Measurements from ENCODE around the gene PRKN. TPM values are rescaled to one million over a fixed set of nuclear protein-coding genes. Genes with fewer than 3 reads are reported as not detected.

Gene PRKN
- total RNA-seq, 2 experiments from 2014 or later, result 0.82 to 1.00 TPM

GRCh38 chr6:162360901-162361567 is 366.5 kb downstream of the PRKN start:
- Mint-ChIP-seq H3K27ac (no peak overlapping the region), H3K4me1 (ENCODE audit: low read depth) (no peaks in the 10 kb centered on the region), H3K36me3 (no peaks in the 10 kb centered on the region), H3K9me3 (no peaks in the 10 kb centered on the region), H3K4me3 (no peak overlapping the region), H3K27me3 (no peaks in the 10 kb centered on the region)
- POLR2A ChIA-PET, result no interaction called here
- intact Hi-C loops (cut with micrococcal nuclease), result no loop called here
- CTCF ChIA-PET, result no interaction called here
- DNase-seq, result no peak

GRCh38 chr6:162358625-162359024 is 368.9 kb downstream of the PRKN start:
- Mint-ChIP-seq H3K27me3 (no peaks in the 10 kb centered on the region), H3K4me3 (no peak overlapping the region), H3K9me3 (no peaks in the 10 kb centered on the region), H3K36me3 (no peaks in the 10 kb centered on the region), H3K4me1 (ENCODE audit: low read depth) (no peaks in the 10 kb centered on the region), H3K27ac (no peak overlapping the region)
- POLR2A ChIA-PET, result no interaction called here
- intact Hi-C loops (cut with micrococcal nuclease), result no loop called here
- CTCF ChIA-PET, result no interaction called here
- no peak for DNase-seq

GRCh38 chr6:162345051-162345511 is 382.5 kb downstream of the PRKN start:
- POLR2A ChIA-PET, result no interaction called here
- Mint-ChIP-seq H3K4me3 (no peak overlapping the region), H3K27me3 (no peaks in the 10 kb centered on the region), H3K4me1 (ENCODE audit: low read depth) (no peaks in the 10 kb centered on the region), H3K27ac (no peak overlapping the region), H3K36me3 (no peaks in the 10 kb centered on the region), H3K9me3 (peaks cover 8% of the 10 kb centered on the region)
- intact Hi-C loops (cut with micrococcal nuclease), result no loop called here
- no peak for DNase-seq
- CTCF ChIA-PET, result no interaction called here

- ChIA-PET POLR2A (no interaction called here), CTCF (no interaction called here)
- Mint-ChIP-seq H3K27me3 (no peaks in the 10 kb centered on the region), H3K4me1 (ENCODE audit: low read depth) (no peaks in the 10 kb centered on the region), H3K27ac (no peak overlapping the region), H3K4me3 (no peak overlapping the region), H3K36me3 (no peaks in the 10 kb centered on the region), H3K9me3 (peaks cover 8% of the 10 kb centered on the region)
- intact Hi-C loops (cut with micrococcal nuclease), result no loop called here
- no peak for DNase-seq
Measured at GRCh38 chr6:162344646-162345010, 382.9 kb downstream of the PRKN start.

GRCh38 chr6:162343936-162344645 is 383.5 kb downstream of the PRKN start:
- no peak overlapping the region for H3K4me3 Mint-ChIP-seq
- CTCF ChIA-PET, result no interaction called here

GRCh38 chr6:162343198-162343935 is 384.2 kb downstream of the PRKN start:
- H3K9me3 Mint-ChIP-seq, result peaks cover 8% of the 10 kb centered on the region
- DNase-seq, result no peak
- H3K4me3 Mint-ChIP-seq, result no peak overlapping the region
- H3K27ac Mint-ChIP-seq, result no peak overlapping the region
- intact Hi-C loops (cut with micrococcal nuclease), result no loop called here
- POLR2A ChIA-PET, result no interaction called here
- no peaks in the 10 kb centered on the region for H3K36me3 Mint-ChIP-seq
- H3K27me3 Mint-ChIP-seq, result no peaks in the 10 kb centered on the region
- CTCF ChIA-PET, result no interaction called here
- no peaks in the 10 kb centered on the region for H3K4me1 Mint-ChIP-seq (ENCODE audit: low read depth)

More at GRCh38 chr6:162343936-162344645, 383.5 kb downstream of the PRKN start:
- Mint-ChIP-seq H3K9me3 (peaks cover 8% of the 10 kb centered on the region), H3K27ac (no peak overlapping the region), H3K36me3 (no peaks in the 10 kb centered on the region), H3K27me3 (no peaks in the 10 kb centered on the region), H3K4me1 (ENCODE audit: low read depth) (no peaks in the 10 kb centered on the region)
- POLR2A ChIA-PET, result no interaction called here
- no peak for DNase-seq
- intact Hi-C loops (cut with micrococcal nuclease), result no loop called here

GRCh38 chr6:162337412-162337811 is 390.2 kb downstream of the PRKN start:
- no peaks in the 10 kb centered on the region for H3K36me3 Mint-ChIP-seq
- no peak overlapping the region for H3K4me3 Mint-ChIP-seq
- intact Hi-C loops (cut with micrococcal nuclease), result no loop called here
- CTCF ChIA-PET, result interaction anchor here (0.6 kb wide), 1 partner anchor 65 kb away, joined by 3 read pairs; no protein-coding TSS in a partner anchor
- no peak overlapping the region for H3K27ac Mint-ChIP-seq
- H3K4me1 Mint-ChIP-seq (ENCODE audit: low read depth), result no peaks in the 10 kb centered on the region
- peaks cover 8% of the 10 kb centered on the region for H3K9me3 Mint-ChIP-seq
- no peak for DNase-seq
- POLR2A ChIA-PET, result no interaction called here
- no peaks in the 10 kb centered on the region for H3K27me3 Mint-ChIP-seq

- H3K9me3 Mint-ChIP-seq, result peaks cover under 1% of the 10 kb centered on the region
- ChIA-PET POLR2A (no interaction called here), CTCF (no interaction called here)
- H3K4me3 Mint-ChIP-seq, result no peak overlapping the region
- H3K27ac Mint-ChIP-seq, result no peak overlapping the region
- H3K36me3 Mint-ChIP-seq, result no peaks in the 10 kb centered on the region
- H3K4me1 Mint-ChIP-seq (ENCODE audit: low read depth), result no peaks in the 10 kb centered on the region
- intact Hi-C loops (cut with micrococcal nuclease), result no loop called here
- H3K27me3 Mint-ChIP-seq, result no peaks in the 10 kb centered on the region
- no peak for DNase-seq
Measured at GRCh38 chr6:162336359-162336758, 391.2 kb downstream of the PRKN start.

GRCh38 chr6:162332365-162332764 is 395.2 kb downstream of the PRKN start:
- POLR2A ChIA-PET, result no interaction called here

GRCh38 chr6:162331911-162332310 is 395.7 kb downstream of the PRKN start:
- Mint-ChIP-seq H3K4me1 (ENCODE audit: low read depth) (no peaks in the 10 kb centered on the region), H3K27ac (no peak overlapping the region), H3K36me3 (no peaks in the 10 kb centered on the region), H3K27me3 (no peaks in the 10 kb centered on the region), H3K4me3 (no peak overlapping the region), H3K9me3 (peaks cover 8% of the 10 kb centered on the region)
- CTCF ChIA-PET, result no interaction called here
- intact Hi-C loops (cut with micrococcal nuclease), result no loop called here
- POLR2A ChIA-PET, result no interaction called here
- DNase-seq, result no peak

More at GRCh38 chr6:162332365-162332764, 395.2 kb downstream of the PRKN start:
- Mint-ChIP-seq H3K9me3 (peaks cover 8% of the 10 kb centered on the region), H3K27me3 (no peaks in the 10 kb centered on the region), H3K27ac (no peak overlapping the region), H3K4me1 (ENCODE audit: low read depth) (no peaks in the 10 kb centered on the region), H3K4me3 (no peak overlapping the region), H3K36me3 (no peaks in the 10 kb centered on the region)
- CTCF ChIA-PET, result no interaction called here
- intact Hi-C loops (cut with micrococcal nuclease), result no loop called here
- DNase-seq, result no peak

GRCh38 chr6:162325826-162326225 is 401.7 kb downstream of the PRKN start:
- intact Hi-C loops (cut with micrococcal nuclease), result no loop called here
- H3K36me3 Mint-ChIP-seq, result no peaks in the 10 kb centered on the region
- ChIA-PET POLR2A (no interaction called here), CTCF (no interaction called here)
- H3K27me3 Mint-ChIP-seq, result no peaks in the 10 kb centered on the region
- no peaks in the 10 kb centered on the region for H3K4me1 Mint-ChIP-seq (ENCODE audit: low read depth)
- peaks cover 22% of the 10 kb centered on the region for H3K9me3 Mint-ChIP-seq
- no peak for DNase-seq
- H3K27ac Mint-ChIP-seq, result no peak overlapping the region
- no peak overlapping the region for H3K4me3 Mint-ChIP-seq

- intact Hi-C loops (cut with micrococcal nuclease), result no loop called here
- H3K4me1 Mint-ChIP-seq (ENCODE audit: low read depth), result no peaks in the 10 kb centered on the region
- peaks cover 23% of the 10 kb centered on the region for H3K9me3 Mint-ChIP-seq
- no peak for DNase-seq
- H3K27ac Mint-ChIP-seq, result no peak overlapping the region
- H3K27me3 Mint-ChIP-seq, result no peaks in the 10 kb centered on the region
- H3K36me3 Mint-ChIP-seq, result no peaks in the 10 kb centered on the region
- H3K4me3 Mint-ChIP-seq, result no peak overlapping the region
- ChIA-PET POLR2A (no interaction called here), CTCF (no interaction called here)
Measured at GRCh38 chr6:162325051-162325450, 402.5 kb downstream of the PRKN start.

GRCh38 chr6:162315291-162315690 is 412.3 kb downstream of the PRKN start:
- Mint-ChIP-seq H3K27me3 (no peaks in the 10 kb centered on the region), H3K4me1 (ENCODE audit: low read depth) (no peaks in the 10 kb centered on the region), H3K9me3 (no peaks in the 10 kb centered on the region), H3K4me3 (no peak overlapping the region), H3K27ac (no peak overlapping the region), H3K36me3 (no peaks in the 10 kb centered on the region)
- intact Hi-C loops (cut with micrococcal nuclease), result no loop called here
- POLR2A ChIA-PET, result no interaction called here
- CTCF ChIA-PET, result no interaction called here
- DNase-seq, result no peak

Measured in activated CD4-positive, alpha-beta memory T cell treated with anti-CD3 and anti-CD28 coated beads for 36 hours (primary cell).